ENCODE data around the gene SOWAHD.

DNA sequence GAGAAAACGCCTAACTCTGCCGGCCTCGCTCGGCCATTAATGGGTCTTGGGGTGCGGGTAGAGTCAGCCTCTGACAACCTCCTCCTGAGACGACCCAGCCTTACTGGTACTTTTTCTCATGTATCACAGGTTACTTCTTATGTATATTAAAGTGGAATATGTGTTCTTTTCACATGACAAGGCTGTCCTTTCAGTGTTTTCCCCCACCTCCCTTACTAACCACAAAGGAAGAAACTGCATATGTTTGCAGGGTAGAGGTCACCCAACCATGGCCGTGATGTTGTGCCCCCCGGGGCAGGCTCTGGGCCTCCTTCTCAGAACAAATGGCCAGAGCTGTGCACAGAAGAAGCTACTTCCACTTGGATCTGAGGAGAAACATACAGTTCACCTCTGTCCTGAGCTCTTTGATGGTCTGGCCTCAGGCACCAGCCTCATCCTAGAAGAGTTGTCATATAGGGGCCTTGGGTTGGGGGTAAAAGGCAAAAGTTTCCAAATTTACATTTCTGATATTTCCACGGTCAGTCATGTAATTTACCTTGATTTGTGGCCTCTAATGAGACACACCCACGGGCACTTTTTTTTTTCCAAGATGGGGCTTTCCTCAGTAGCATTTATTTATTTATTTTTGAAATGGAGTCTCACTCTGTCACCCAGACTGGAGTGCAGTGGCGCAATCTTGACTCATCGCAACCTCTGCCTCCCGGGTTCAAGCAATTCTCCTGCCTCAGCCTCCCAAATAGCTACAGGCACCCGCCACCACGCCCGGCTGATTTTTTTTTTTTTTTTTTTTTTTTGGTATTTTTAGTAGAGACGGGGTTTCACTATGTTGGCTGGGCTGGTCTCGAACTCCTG is 1.9 kb downstream of the SOWAHD start:
- TF ChIP-seq, protein P1, sequence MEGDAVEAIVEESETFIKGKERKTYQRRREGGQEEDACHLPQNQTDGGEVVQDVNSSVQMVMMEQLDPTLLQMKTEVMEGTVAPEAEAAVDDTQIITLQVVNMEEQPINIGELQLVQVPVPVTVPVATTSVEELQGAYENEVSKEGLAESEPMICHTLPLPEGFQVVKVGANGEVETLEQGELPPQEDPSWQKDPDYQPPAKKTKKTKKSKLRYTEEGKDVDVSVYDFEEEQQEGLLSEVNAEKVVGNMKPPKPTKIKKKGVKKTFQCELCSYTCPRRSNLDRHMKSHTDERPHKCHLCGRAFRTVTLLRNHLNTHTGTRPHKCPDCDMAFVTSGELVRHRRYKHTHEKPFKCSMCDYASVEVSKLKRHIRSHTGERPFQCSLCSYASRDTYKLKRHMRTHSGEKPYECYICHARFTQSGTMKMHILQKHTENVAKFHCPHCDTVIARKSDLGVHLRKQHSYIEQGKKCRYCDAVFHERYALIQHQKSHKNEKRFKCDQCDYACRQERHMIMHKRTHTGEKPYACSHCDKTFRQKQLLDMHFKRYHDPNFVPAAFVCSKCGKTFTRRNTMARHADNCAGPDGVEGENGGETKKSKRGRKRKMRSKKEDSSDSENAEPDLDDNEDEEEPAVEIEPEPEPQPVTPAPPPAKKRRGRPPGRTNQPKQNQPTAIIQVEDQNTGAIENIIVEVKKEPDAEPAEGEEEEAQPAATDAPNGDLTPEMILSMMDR (IDR thresholded peaks at IDR 0.05) = no peak
- TF ChIP-seq POLR2A (IDR thresholded peaks at IDR 0.05) = no peak

All from gastroesophageal sphincter (tissue), 3 donors.